Brain microvascular endothelial cell (primary cell): ENCODE results near the gene PLA2G2F.
A peak's percentile ranks its signal among the peaks of the same experiment; 100 is the strongest.

Source experiments
- DNase-seq: peaks from one replicate; pipeline ENCODE4 v3.0.0-alpha.2; 2020
- H3K27ac ChIP-seq: fragments of 250-450 bp; sonication (Bioruptor Pico); 2 replicates; pipeline ENCODE4 v1.5.1; 2020; ENCODE audit warnings: mild to moderate bottlenecking, moderate library complexity
- H3K27me3 ChIP-seq: fragments of 250-450 bp; sonication (Bioruptor Pico); replicated peaks from 2 replicates; pipeline ENCODE4 v1.5.1; 2020; ENCODE audit warnings: mild to moderate bottlenecking
- H3K36me3 ChIP-seq: fragments of 250-450 bp; sonication (Bioruptor Pico); replicated peaks from 2 replicates; pipeline ENCODE4 v1.5.1; 2020; ENCODE audit warnings: mild to moderate bottlenecking
- H3K4me3 ChIP-seq: 2 replicates; pipeline ENCODE4 v1.5.1; 2011; ENCODE audit warnings: low read depth, mild to moderate bottlenecking, control low read depth, low read length, moderate library complexity
- CTCF ChIP-seq: IDR thresholded peaks from 2 replicates; pipeline ENCODE4 v1.5.1; 2011; ENCODE audit warnings: low read depth, mild to moderate bottlenecking, moderate library complexity, low read length, control low read depth, inconsistent platforms; ENCODE audit errors: missing control alignments
- in situ Hi-C: cut with HindIII; loops from 2 replicates; pipeline ENCODE4 v1.10.0; 2017; ENCODE audit warnings: low sequenced_read_pairs, low pct_ligation_motif_present

Gene PLA2G2F

GRCh38 chr1:20184481-20184900 lies 45.4 kb downstream of the PLA2G2F start:
- H3K27ac ChIP-seq: no peak overlapping the region
- H3K36me3 ChIP-seq: no peaks in the 10 kb centered on the region
- in situ Hi-C loops: no loop called here
- peaks cover 31% of the 10 kb centered on the region for H3K27me3 ChIP-seq
- TF ChIP-seq CTCF: no peak
- H3K4me3 ChIP-seq: no peak overlapping the region
- DNase-seq: no peak

GRCh38 chr1:20184997-20185833 lies 46.1 kb downstream of the PLA2G2F start:
- no peaks in the 10 kb centered on the region for H3K36me3 ChIP-seq
- peaks cover 31% of the 10 kb centered on the region for H3K27me3 ChIP-seq
- DNase-seq: no peak
- no peak overlapping the region for H3K27ac ChIP-seq
- in situ Hi-C loops: no loop called here
- no peak for TF ChIP-seq CTCF
- no peak overlapping the region for H3K4me3 ChIP-seq

GRCh38 chr1:20185834-20186782 lies 47.0 kb downstream of the PLA2G2F start, which contains the start of the genes PLA2G2C and UBXN10:
Gene PLA2G2C, minus strand, starts transcription at chr1:20186518. Its CDS starts 9,155 bp downstream, at chr1:20177363.
Gene UBXN10, plus strand, starts transcription at chr1:20186096. Its CDS starts 4,466 bp downstream, at chr1:20190562.
- Histone ChIP-seq H3K4me3 (peak within 1 kb of the TSS; percentile 3), H3K36me3 (no peaks in the 10 kb centered on the region), H3K27me3 (peaks cover 32% of the 10 kb centered on the region), H3K27ac (no peak within 1 kb of the TSS)
- in situ Hi-C loops: no loop called here
- no peak for TF ChIP-seq CTCF
- no peak for DNase-seq

GRCh38 chr1:20187103-20187812 lies 48.1 kb downstream of the PLA2G2F start:
- DNase-seq: no peak
- peaks cover 33% of the 10 kb centered on the region for H3K27me3 ChIP-seq

More at GRCh38 chr1:20187103-20187812, 48.1 kb downstream of the PLA2G2F start:
- in situ Hi-C loops: no loop called here
- Histone ChIP-seq H3K36me3 (no peaks in the 10 kb centered on the region), H3K27ac (no peak overlapping the region), H3K4me3 (no peak overlapping the region)
- no peak for TF ChIP-seq CTCF
